ENCODE data around the gene USP25.

Gene USP25

GRCh38 chr21:15826908-15827601, 97.3 kb downstream of the USP25 start:
- Histone ChIP-seq H3K4me1 (ENCODE audit: insufficient read depth, low read length) (peaks cover 7% of the 10 kb centered on the region), H3K4me3 (ENCODE audit: low read depth in 1 of 2, low read length in 2 of 2) (no peak overlapping the region), H3K4me2 (ENCODE audit: insufficient read depth, low read length) (no peak overlapping the region), H3K27me3 (ENCODE audit: insufficient read depth, low read length, poor library complexity) (no peaks in the 10 kb centered on the region), H3K79me2 (ENCODE audit: insufficient read depth, low read length) (no peaks in the 10 kb centered on the region), H3K9ac (ENCODE audit: low read depth, low read length) (no peak overlapping the region), H3K9me3 (ENCODE audit: insufficient read depth, low read length, severe bottlenecking) (no peaks in the 10 kb centered on the region), H4K20me1 (ENCODE audit: insufficient read depth, low read length) (no peaks in the 10 kb centered on the region), H3K27ac (ENCODE audit: low read length) (no peak overlapping the region), H3K36me3 (ENCODE audit: insufficient read depth, low read length) (peaks cover 68% of the 10 kb centered on the region), H2AFZ (ENCODE audit: low read depth, low read length) (no peak overlapping the region)
- no peak for TF ChIP-seq CTCF (IDR thresholded peaks at IDR 0.05; ENCODE audit: borderline replicate concordance, extremely low read depth, low read length, poor library complexity, severe bottlenecking)
- TF ChIP-seq EZH2 (IDR thresholded peaks at IDR 0.05; ENCODE audit: borderline replicate concordance, low read depth, low read length, severe bottlenecking), result no peak
- DNase-seq, result no peak
- no peak for ATAC-seq (ENCODE audit: insufficient read depth, low read depth)

- Histone ChIP-seq H3K79me2 (ENCODE audit: insufficient read depth, low read length) (no peaks in the 10 kb centered on the region), H2AFZ (ENCODE audit: low read depth, low read length) (no peak overlapping the region), H3K4me3 (ENCODE audit: low read depth in 1 of 2, low read length in 2 of 2) (no peak overlapping the region), H3K27me3 (ENCODE audit: insufficient read depth, low read length, poor library complexity) (no peaks in the 10 kb centered on the region), H3K9me3 (ENCODE audit: insufficient read depth, low read length, severe bottlenecking) (no peaks in the 10 kb centered on the region), H3K4me2 (ENCODE audit: insufficient read depth, low read length) (no peak overlapping the region), H3K9ac (ENCODE audit: low read depth, low read length) (no peak overlapping the region), H4K20me1 (ENCODE audit: insufficient read depth, low read length) (no peaks in the 10 kb centered on the region), H3K36me3 (ENCODE audit: insufficient read depth, low read length) (peaks cover 63% of the 10 kb centered on the region), H3K27ac (ENCODE audit: low read length) (no peak overlapping the region), H3K4me1 (ENCODE audit: insufficient read depth, low read length) (no peaks in the 10 kb centered on the region)
- DNase-seq (no peak), ATAC-seq (ENCODE audit: insufficient read depth, low read depth) (no peak)
- TF ChIP-seq CTCF (IDR thresholded peaks at IDR 0.05; ENCODE audit: borderline replicate concordance, extremely low read depth, low read length, poor library complexity, severe bottlenecking), result no peak
- TF ChIP-seq EZH2 (IDR thresholded peaks at IDR 0.05; ENCODE audit: borderline replicate concordance, low read depth, low read length, severe bottlenecking), result no peak
Measured at GRCh38 chr21:15831497-15831896, 101.7 kb downstream of the USP25 start.

- no peak for DNase-seq
- Histone ChIP-seq H3K79me2 (ENCODE audit: insufficient read depth, low read length) (no peaks in the 10 kb centered on the region), H3K27me3 (ENCODE audit: insufficient read depth, low read length, poor library complexity) (no peaks in the 10 kb centered on the region), H3K4me3 (ENCODE audit: low read depth in 1 of 2, low read length in 2 of 2) (no peak overlapping the region), H3K9ac (ENCODE audit: low read depth, low read length) (no peak overlapping the region), H3K27ac (ENCODE audit: low read length) (0 out of 2 replicates have a peak overlapping the region, but pooled peaks have one; percentile 23), H2AFZ (ENCODE audit: low read depth, low read length) (no peak overlapping the region), H3K4me1 (ENCODE audit: insufficient read depth, low read length) (no peaks in the 10 kb centered on the region), H3K9me3 (ENCODE audit: insufficient read depth, low read length, severe bottlenecking) (no peaks in the 10 kb centered on the region), H4K20me1 (ENCODE audit: insufficient read depth, low read length) (no peaks in the 10 kb centered on the region), H3K36me3 (ENCODE audit: insufficient read depth, low read length) (peaks cover 47% of the 10 kb centered on the region), H3K4me2 (ENCODE audit: insufficient read depth, low read length) (no peak overlapping the region)
- ATAC-seq (ENCODE audit: insufficient read depth, low read depth), result no peak
- no peak for TF ChIP-seq CTCF (IDR thresholded peaks at IDR 0.05; ENCODE audit: borderline replicate concordance, extremely low read depth, low read length, poor library complexity, severe bottlenecking)
- no peak for TF ChIP-seq EZH2 (IDR thresholded peaks at IDR 0.05; ENCODE audit: borderline replicate concordance, low read depth, low read length, severe bottlenecking)
Measured at GRCh38 chr21:15837645-15838044, 107.9 kb downstream of the USP25 start.

Measured in DND-41 (cell line).